GM19238 (cell line): ENCODE data around the gene GOLGA6L10.
"Not testable (repeated sequence)": the region's sequence is repeated elsewhere in the genome, so short reads cannot be mapped to it uniquely, and the experiment has no call there.

ENCODE experiments used
- DNase-seq: peaks from one replicate; pipeline ENCODE4 v3.0.0; 2011; ENCODE audit warnings: low spot score; ENCODE audit not compliant: insufficient read length

Gene GOLGA6L10

GRCh38 chr15:82349375-82349774 is at the start of gene GOLGA6L10:
TSS of gene GOLGA6L10 (minus strand) at chr15:82349475. CDS start at chr15:82349375, 100 bp downstream.
- DNase-seq, result not testable (repeated sequence)

DNA sequence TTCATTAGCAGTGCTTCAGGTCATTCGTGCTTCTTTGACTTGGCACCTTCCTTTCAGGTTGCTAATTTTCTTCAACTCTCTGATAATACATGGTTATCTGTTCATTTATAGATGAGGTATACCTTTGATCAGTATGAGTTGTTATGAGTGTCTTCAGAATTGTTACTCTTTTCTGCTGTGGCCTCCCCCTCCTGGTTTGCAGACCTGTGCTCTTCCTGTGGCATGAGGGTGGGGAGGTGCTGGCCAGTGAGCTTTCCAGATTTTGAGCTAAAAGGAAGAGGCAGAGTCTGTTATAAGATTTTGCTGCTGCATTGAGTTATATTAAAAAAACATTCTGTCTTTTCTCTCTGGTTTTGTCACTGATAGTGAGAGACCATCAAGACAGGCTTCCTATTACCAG is 49.5 kb upstream of the GOLGA6L10 start:
- DNase-seq, result no peak

DNA sequence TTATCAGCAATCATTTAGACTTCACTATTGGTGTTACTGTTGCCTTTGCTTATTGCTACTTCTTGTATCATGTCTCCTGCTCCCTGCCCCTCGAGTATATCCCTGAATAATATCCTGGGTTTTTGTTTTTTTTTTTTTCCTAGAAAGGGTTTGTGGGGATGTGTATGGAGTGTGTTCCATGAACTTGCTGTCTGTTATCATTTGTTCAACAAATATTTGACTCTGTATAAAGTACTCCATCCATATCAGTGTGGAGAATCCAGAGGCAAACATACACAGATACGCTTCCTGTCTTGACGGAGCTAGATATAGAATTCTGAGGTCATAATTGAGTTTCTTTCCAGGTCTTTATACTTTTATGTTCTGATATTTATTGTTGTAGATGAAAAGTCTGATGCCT is 48.5 kb upstream of the GOLGA6L10 start:
- no peak for DNase-seq

GRCh38 chr15:82395788-82396187 is 46.5 kb upstream of the GOLGA6L10 start:
- not testable (repeated sequence) for DNase-seq

DNA sequence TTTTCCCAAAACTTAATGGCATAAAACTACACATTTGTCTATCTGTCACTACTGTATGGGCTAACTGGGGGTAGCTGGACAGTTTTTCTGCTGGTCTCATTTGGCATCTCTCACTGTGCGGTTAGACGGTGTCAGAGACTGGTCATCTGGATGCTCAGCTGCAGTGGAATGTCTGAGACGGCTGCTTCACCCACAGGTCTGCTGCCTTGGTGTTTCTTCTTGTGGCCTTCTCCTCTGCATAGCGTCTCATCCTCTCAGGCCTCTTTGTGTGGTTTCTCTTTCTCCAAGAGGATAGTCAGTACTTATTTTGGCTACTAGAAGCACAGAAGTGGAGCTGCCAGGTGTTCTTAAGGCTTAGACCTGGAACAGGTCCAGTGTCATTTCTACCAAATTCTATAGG is 44.4 kb upstream of the GOLGA6L10 start:
- no peak for DNase-seq

DNA sequence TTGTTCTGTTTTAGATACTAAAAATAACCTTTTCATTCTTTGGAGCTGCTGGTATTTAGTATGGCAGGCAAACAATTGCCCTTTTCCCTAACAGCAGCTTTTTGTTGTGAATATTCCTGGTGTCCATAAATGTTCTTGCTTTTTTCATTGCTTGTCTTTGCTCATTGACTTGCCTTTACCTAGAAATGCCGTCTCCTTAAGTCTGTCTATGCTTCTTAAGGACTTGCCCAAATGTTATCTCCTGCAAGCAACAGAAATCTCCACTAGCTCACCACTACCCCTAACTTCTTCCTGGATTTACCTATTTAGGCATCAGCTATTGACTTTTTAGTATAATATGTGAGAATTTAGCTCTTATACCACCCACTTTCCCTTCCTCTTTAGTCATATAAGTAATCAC is 42.8 kb upstream of the GOLGA6L10 start:
- DNase-seq, result not testable (repeated sequence)

DNA sequence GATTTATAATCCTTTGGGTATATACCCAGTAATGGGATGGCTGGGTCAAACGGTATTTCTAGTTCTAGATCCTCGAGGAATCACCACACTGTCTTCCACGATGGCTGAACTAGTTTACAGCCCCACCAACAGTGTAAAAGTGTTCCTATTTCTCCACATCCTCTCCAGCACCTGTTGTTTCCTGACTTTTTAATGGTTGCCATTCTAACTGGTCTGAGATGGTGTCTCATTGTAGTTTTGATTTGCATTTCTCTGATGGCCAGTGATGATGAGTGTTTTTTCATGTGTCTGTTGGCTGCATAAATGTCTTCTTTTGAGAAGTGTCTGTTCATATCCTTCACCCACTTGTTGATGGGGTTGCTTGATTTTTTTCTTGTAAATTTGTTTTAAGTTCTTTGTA is 40.9 kb upstream of the GOLGA6L10 start:
- not testable (repeated sequence) for DNase-seq

DNA sequence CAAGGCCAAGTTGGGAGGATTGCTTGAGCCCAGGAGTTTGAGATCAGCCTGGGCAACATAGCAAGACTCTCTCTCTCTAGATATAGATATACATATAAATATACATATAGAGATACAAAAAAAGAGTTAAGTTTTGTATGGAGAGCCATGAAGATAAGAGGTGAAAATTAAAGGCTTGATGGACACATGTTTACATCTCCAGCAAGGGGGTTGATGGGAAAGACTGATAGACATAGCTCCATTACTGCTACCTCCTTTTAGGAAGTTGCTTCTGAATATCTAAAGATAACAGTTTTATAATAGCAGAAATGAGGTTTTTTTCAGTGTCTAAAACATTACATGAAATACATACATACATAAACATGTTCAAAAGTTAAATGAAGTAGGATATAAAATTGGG is 37.9 kb upstream of the GOLGA6L10 start:
- DNase-seq, result not testable (repeated sequence)

GRCh38 chr15:82381330-82381955 is 32.2 kb upstream of the GOLGA6L10 start:
- not testable (repeated sequence) for DNase-seq

DNA sequence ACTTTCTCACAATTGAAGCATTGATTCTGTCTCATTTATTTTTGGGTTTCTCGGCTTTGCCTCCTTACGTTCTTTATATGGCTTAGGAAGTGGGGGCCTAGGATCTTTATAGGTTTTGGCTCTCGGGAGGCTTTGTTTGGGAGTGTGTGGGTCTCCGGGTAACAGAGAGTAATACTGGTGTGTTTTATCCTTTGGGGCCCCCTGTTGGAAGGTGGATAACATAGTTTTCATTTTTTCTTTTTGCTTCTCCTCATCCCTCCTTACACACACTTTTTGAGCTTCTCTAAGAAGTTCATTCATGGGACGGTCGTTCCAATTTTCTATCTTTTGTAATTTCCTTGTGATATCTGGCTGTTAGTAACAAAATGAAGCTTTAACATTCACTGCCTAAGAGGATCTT is 30.3 kb upstream of the GOLGA6L10 start:
- not testable (repeated sequence) for DNase-seq

DNA sequence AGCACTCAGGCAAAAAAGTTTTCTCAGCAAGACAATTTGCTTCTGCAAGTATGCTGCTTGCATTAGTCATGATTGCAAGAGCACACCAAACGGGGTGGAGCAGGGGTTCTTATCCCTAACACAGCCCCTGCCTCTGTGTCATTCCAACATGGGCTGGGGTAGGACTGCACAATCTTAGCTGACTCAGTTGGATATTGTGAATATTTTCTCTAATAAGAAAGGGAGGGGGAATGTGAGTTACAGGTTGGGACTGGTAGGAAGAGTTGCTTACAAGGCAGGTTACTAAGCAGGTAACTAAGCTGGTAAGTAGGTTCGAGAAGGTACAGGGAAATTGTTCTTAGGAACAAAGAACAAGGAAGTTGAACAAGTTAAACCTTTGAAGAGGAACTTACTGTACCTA is 24.4 kb upstream of the GOLGA6L10 start:
- not testable (repeated sequence) for DNase-seq

GRCh38 chr15:82371656-82372055 is 22.4 kb upstream of the GOLGA6L10 start:
- DNase-seq, result no peak

DNA sequence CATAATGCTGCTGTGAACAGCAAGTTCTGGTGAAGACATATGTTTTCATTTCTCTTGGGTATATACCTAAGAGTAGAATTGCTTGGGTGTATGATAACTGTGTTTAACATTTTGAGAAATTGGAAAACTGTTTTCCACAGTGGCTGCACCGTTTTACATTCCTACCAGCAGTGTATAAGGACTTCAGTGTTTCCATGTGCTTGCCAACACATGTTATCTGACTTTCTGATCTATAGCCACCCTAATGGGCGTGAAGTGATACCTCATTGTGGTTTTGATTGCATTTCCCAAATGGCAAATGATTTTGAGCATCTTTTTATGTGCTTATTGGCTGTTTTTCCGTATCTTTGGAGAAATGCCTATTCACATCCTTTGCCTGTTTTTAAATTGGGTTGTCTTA is 18.5 kb upstream of the GOLGA6L10 start:
- DNase-seq, result not testable (repeated sequence)

DNA sequence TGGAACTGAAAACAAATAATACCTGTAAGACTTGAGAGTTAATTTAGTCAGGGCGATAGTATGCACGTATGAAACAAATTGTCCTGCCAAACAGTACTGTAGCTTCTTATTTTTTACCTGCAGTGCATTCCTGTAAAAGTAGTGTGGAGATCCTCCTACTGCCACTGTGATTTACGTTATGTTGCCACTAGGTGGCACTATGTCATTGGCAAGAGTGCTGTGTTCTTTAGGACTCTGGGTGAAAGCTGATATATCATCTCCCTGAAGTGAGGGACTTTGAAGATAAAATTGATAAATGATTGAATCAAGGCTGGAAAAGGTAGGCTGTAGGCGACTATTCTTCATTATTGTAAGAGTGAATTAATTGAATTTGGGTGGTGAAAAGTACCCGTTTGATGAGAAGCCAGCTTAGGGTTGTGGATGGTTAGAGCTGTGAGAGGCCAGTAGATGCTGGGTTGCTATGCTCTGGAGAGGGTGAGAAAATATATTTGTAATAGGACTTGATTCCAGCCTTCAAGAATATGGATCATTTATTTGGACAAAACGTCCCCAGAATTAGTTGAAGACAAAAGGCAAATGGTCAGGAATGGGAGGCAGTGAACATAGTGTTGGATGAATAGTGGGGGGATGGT is 16.5 kb upstream of the GOLGA6L10 start:
- DNase-seq, result not testable (repeated sequence)

DNA sequence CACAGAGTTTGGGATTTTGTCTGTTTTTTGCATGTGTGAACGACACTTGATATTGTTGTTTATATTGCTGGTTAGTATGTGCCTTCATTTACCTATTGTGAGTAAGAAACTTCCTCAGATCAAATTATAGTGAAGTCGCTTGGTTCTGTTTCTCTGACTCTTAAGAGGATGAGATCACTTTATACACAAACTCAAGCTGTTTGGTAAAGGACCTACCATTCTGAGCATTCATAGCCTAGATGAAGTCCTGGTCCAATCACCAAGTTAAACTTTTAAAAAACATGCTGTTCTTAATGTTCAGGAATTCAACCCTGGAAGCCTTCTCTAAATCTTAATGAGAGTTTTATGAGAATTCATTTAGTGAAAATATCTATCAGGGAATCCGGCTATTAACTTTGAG is 15.3 kb upstream of the GOLGA6L10 start:
- DNase-seq, result not testable (repeated sequence)

- not testable (repeated sequence) for DNase-seq
Observed at GRCh38 chr15:82362790-82363189, 13.5 kb upstream of the GOLGA6L10 start.

- DNase-seq, result not testable (repeated sequence)
Observed at GRCh38 chr15:82360618-82361017, 11.3 kb upstream of the GOLGA6L10 start.

- not testable (repeated sequence) for DNase-seq
Observed at GRCh38 chr15:82355055-82355454, 5.8 kb upstream of the GOLGA6L10 start.

- not testable (repeated sequence) for DNase-seq
Observed at GRCh38 chr15:82354546-82354945, 5.3 kb upstream of the GOLGA6L10 start.

DNA sequence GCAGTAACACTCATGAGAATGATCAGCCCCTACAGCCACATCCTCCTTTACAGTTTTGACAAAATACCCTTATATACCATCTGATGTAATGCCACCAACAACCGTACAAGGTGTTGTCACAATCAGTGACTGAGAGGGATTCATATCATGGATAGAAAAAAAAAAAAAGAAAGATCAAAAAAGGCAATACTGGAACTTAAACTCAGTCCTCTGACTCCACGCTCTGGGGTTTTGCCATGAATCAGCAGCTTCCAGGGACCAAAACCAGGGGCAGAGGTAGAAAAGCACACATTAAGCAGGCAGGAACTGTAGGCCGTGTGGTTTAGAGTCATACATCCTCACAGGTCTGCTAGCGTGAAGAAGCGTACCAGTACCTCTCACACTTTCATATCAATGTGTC is 1.6 kb downstream of the GOLGA6L10 start:
- DNase-seq, result not testable (repeated sequence)

DNA sequence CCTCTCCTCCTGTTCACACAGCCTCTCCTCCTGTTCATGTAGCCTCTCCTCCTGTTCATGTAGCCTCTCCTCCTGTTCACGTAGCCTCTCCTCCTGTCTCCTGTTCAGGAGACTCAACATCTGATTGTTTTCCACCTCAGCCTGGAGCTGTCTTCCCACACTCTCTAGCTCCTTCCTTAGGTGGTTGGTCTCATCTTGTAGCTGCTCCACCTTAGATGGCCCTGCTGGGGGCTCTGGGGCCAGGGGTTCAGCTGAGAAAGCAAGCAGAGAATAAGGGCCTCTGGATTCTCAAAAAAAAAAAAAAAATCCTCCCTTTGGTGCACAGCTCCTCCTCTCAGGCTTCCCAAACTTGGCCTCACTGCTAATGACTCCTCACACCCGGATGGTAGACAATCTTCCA is 4.1 kb downstream of the GOLGA6L10 start:
- DNase-seq, result not testable (repeated sequence)

GRCh38 chr15:82344421-82344820 is 4.9 kb downstream of the GOLGA6L10 start:
- DNase-seq, result not testable (repeated sequence)

- DNase-seq, result not testable (repeated sequence)
Observed at GRCh38 chr15:82343851-82344250, 5.4 kb downstream of the GOLGA6L10 start.
